Smooth muscle cell (in vitro differentiated cells): ENCODE results near the gene TMBIM4. TPM values are rescaled to one million over a fixed set of nuclear protein-coding genes. Genes with fewer than 3 reads are reported as not detected.

Experiments
- DNase-seq: peaks from one replicate; lab custom pipeline; 2025; ENCODE audit not compliant: unreplicated experiment; lab: John Stamatoyannopoulos, UW
- H2AFZ ChIP-seq: fragments of 200-600 bp; sonication (generic); 2 replicates; pipeline ENCODE4 v1.6.0; 2016; ENCODE audit warnings: antibody characterized with exemption, low read depth, mild to moderate bottlenecking
- H3F3A ChIP-seq: fragments of 200-600 bp; sonication (generic); 2 replicates; pipeline ENCODE4 v1.6.0; 2017; ENCODE audit warnings: antibody characterized with exemption, low read depth
- H3K27ac ChIP-seq: fragments of 200-600 bp; sonication (generic); 2 replicates; pipeline ENCODE4 v1.5.1; 2016; ENCODE audit warnings: low read depth, mild to moderate bottlenecking
- H3K27me3 ChIP-seq: fragments of 200-600 bp; sonication (generic); 2 replicates; pipeline ENCODE4 v1.6.1; 2016; ENCODE audit warnings: low read depth, mild to moderate bottlenecking
- H3K36me3 ChIP-seq: fragments of 200-600 bp; sonication (generic); 2 replicates; pipeline ENCODE4 v1.5.1; 2016; ENCODE audit warnings: low read depth
- H3K4me1 ChIP-seq: fragments of 200-600 bp; sonication (generic); 2 replicates; pipeline ENCODE4 v1.5.1; 2016; ENCODE audit warnings: low read depth
- H3K4me2 ChIP-seq: fragments of 200-600 bp; sonication (generic); 2 replicates; pipeline ENCODE4 v1.6.0; 2016; ENCODE audit warnings: mild to moderate bottlenecking
- H3K4me3 ChIP-seq: fragments of 200-600 bp; sonication (generic); 2 replicates; pipeline ENCODE4 v1.5.1; 2016; ENCODE audit warnings: mild to moderate bottlenecking
- H3K79me2 ChIP-seq: fragments of 200-600 bp; sonication (generic); 2 replicates; pipeline ENCODE4 v1.6.0; 2016; ENCODE audit warnings: low read depth, mild to moderate bottlenecking
- H3K9ac ChIP-seq: fragments of 200-600 bp; sonication (generic); 2 replicates; pipeline ENCODE4 v1.6.0; 2016; ENCODE audit warnings: low read depth
- H3K9me3 ChIP-seq: fragments of 200-600 bp; sonication (generic); replicated peaks from 2 replicates; pipeline ENCODE4 v1.5.1; 2016; ENCODE audit warnings: low read depth
- H4K20me1 ChIP-seq: fragments of 200-600 bp; sonication (generic); 2 replicates; pipeline ENCODE4 v1.6.0; 2016; ENCODE audit warnings: low read depth
- WGBS: methylation state at CpG from one replicate; pipeline ENCODE4 v1.1.7; 2016; ENCODE audit warnings: low lambda C conversion rate; 5-methylcytosine and 5-hydroxymethylcytosine counted together
- polyA plus RNA-seq: library from polyadenylated mRNA; unstranded; fragments of >200 nt; fragmentation: Nextera tagmentation; extraction: Ambion mirVana; gene quantifications from 2 replicates; pipeline ENCODE4 v1.2.1, GENCODE V29; 2016
- total RNA-seq: library from RNA; depleted of rRNA; stranded (reverse); fragments of >200 nt; gene quantifications from 2 replicates; pipeline ENCODE4 v1.2.3, GENCODE V29; 2014
- TF ChIP-seq, protein P1 (sequence below): fragments of 200-600 bp; sonication (generic); IDR thresholded peaks from 2 replicates; pipeline ENCODE4 v1.5.1; 2017; ENCODE audit warnings: borderline replicate concordance, mild to moderate bottlenecking, antibody characterized with exemption; ENCODE audit not compliant: insufficient read depth, poor library complexity, severe bottlenecking

Gene TMBIM4
- total and polyA plus RNA-seq, 2 experiments from 2014 or later = 97.9 to 103 TPM

DNA sequence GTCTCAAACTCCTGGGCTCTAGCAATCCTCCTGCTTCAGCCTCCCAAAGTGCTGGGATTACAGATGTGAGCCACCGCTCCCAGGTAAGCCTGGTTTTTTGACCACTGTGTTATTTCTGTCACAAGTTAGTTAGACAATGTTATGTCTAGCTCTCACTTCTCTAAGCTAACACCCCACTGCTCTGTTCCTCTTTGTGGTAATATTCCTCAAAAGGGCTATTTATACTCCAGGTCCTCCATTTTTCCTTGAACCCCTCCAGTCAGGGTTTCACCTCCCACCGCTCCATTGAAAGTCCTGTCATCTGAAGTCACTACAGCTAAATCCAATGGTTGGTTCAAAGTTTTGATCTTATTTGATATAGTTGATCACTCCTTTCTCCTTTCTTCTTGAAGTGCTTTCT lies 24.3 kb upstream of the TMBIM4 start:
- no peaks in the 10 kb centered on the region for H3K27me3 ChIP-seq
- H3K4me1 ChIP-seq = no peaks in the 10 kb centered on the region
- TF ChIP-seq, protein P1, sequence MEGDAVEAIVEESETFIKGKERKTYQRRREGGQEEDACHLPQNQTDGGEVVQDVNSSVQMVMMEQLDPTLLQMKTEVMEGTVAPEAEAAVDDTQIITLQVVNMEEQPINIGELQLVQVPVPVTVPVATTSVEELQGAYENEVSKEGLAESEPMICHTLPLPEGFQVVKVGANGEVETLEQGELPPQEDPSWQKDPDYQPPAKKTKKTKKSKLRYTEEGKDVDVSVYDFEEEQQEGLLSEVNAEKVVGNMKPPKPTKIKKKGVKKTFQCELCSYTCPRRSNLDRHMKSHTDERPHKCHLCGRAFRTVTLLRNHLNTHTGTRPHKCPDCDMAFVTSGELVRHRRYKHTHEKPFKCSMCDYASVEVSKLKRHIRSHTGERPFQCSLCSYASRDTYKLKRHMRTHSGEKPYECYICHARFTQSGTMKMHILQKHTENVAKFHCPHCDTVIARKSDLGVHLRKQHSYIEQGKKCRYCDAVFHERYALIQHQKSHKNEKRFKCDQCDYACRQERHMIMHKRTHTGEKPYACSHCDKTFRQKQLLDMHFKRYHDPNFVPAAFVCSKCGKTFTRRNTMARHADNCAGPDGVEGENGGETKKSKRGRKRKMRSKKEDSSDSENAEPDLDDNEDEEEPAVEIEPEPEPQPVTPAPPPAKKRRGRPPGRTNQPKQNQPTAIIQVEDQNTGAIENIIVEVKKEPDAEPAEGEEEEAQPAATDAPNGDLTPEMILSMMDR = no peak
- H3K4me2 ChIP-seq = no peak overlapping the region
- H4K20me1 ChIP-seq = no peaks in the 10 kb centered on the region
- no peak overlapping the region for H3K9ac ChIP-seq
- H3K9me3 ChIP-seq = no peaks in the 10 kb centered on the region
- H2AFZ ChIP-seq = no peak overlapping the region
- WGBS = 100% methylated on average over 2 of the region's 2 CpGs
- H3K79me2 ChIP-seq = no peaks in the 10 kb centered on the region
- DNase-seq = no peak
- no peaks in the 10 kb centered on the region for H3K36me3 ChIP-seq
- H3K4me3 ChIP-seq = no peak overlapping the region
- peaks cover 3% of the 10 kb centered on the region for H3F3A ChIP-seq
- H3K27ac ChIP-seq = no peak overlapping the region

DNA sequence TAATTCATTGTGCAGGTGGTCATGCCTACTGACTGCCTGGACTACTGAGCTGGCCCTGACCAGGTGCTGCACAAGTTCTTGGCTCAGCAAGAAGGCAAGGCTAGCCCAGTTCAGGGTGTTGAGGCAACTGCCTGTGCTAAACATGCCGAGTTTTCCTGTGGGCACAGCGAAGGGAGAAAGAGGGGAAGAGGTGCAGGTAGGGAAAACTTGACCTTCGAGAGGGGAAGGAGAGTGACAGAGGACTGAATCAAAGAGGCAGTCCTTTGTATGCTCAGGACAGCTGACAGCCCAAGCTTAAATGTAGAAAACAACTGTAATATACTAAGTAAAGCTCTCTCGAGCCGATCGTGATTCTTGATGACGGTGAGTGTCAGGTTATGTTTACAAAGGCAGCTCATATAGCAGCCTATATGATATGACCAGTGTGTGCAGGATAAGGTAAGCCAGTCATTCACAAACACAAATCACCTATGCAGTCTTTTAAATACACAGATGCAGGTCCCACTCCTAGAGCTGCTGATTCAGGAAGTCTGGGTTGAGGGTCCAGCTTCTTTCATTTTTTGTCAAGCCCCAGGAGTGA lies 21.8 kb upstream of the TMBIM4 start:
- Histone ChIP-seq H3K79me2 (no peaks in the 10 kb centered on the region), H3K27me3 (peaks cover 13% of the 10 kb centered on the region), H3K9ac (no peak overlapping the region), H2AFZ (no peak overlapping the region), H3K4me1 (no peaks in the 10 kb centered on the region), H3K36me3 (no peaks in the 10 kb centered on the region), H4K20me1 (no peaks in the 10 kb centered on the region), H3K9me3 (no peaks in the 10 kb centered on the region), H3K4me2 (no peak overlapping the region), H3F3A (no peaks in the 10 kb centered on the region), H3K4me3 (no peak overlapping the region), H3K27ac (no peak overlapping the region)
- DNase-seq = no peak
- TF ChIP-seq, protein P1 = no peak
- 89% methylated on average over 7 of the region's 7 CpGs for WGBS

DNA sequence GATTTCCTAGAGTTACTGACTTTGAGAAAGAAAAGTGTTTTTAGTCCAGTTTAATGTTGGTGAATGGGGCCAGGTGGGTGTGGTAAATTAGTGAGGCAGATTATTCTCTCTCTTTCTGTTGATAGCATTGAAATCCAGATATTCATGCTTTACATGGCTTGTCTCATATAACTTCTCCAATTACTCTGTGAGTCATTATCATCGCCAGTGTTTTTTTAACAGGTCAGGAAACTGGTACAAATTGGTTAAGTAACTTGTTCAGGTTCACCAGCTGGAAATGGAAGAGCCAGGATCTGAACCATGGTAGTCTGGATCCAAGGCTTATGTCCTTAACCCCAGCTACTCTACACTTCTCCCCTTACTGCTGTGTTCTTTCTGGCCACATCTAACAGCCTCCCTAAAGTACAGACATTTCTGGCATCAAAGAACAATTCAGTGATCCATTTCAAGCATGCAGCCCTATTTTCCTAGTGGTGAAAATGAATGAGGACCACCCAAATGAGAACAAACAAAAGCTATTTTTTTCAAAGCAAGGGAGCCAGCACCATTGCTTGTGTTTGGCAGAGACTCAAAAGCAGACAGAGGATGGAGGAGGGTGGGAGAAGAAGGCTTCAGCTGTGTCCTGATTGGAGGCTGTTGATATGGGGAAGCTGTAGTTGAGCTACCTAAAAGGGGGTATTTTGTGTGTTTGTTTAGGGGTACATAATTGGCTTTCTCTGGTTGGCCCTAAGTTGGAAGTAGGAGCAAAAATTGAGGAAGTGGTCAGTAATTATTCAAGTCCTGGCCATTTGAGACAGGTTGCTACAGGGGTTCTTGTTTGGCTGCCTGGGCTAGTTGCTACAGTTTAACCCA lies 20.9 kb upstream of the TMBIM4 start:
- 90% methylated on average over 1 of the region's 1 CpG for WGBS
- no peak for DNase-seq
- no peaks in the 10 kb centered on the region for H3F3A ChIP-seq
- no peaks in the 10 kb centered on the region for H3K4me1 ChIP-seq
- TF ChIP-seq, protein P1 = no peak
- peak overlapping the region; percentile 87 for H3K4me2 ChIP-seq
- H3K79me2 ChIP-seq = no peaks in the 10 kb centered on the region
- H3K36me3 ChIP-seq = no peaks in the 10 kb centered on the region
- no peaks in the 10 kb centered on the region for H4K20me1 ChIP-seq
- no peak overlapping the region for H2AFZ ChIP-seq
- no peak overlapping the region for H3K27ac ChIP-seq
- no peaks in the 10 kb centered on the region for H3K9me3 ChIP-seq
- no peak overlapping the region for H3K9ac ChIP-seq
- peak overlapping the region; percentile 50 for H3K4me3 ChIP-seq
- H3K27me3 ChIP-seq = peaks cover 13% of the 10 kb centered on the region
